Upper lobe of left lung (tissue), 4 donors: Measurements from ENCODE around the gene GPR108.

ENCODE experiments used
- POLR2A ChIP-seq, 4 donors: fragments of 450-650 bp; IDR thresholded peaks; one replicate each; pipeline ENCODE4 v1.5.1; 2016 to 2017; ENCODE audit warnings: antibody characterized with exemption in 4 of 4, mild to moderate bottlenecking in 2 of 4
- POLR2AphosphoS5 ChIP-seq, 2 donors: sonication (generic); formaldehyde crosslinking; IDR thresholded peaks; one replicate each; pipeline ENCODE4 v1.5.1; 2017; ENCODE audit warnings: antibody characterized with exemption in 2 of 2
- TF ChIP-seq, protein P1 (sequence below), 6 experiments: fragments of 450-650 bp in 4 of 6; fragments of 200-600 bp in 2 of 6; sonication (generic) in 2 of 6; IDR thresholded peaks; one replicate each; pipeline ENCODE4 v1.5.1; 2016 to 2019; ENCODE audit warnings: antibody characterized with exemption in 6 of 6

DNA sequence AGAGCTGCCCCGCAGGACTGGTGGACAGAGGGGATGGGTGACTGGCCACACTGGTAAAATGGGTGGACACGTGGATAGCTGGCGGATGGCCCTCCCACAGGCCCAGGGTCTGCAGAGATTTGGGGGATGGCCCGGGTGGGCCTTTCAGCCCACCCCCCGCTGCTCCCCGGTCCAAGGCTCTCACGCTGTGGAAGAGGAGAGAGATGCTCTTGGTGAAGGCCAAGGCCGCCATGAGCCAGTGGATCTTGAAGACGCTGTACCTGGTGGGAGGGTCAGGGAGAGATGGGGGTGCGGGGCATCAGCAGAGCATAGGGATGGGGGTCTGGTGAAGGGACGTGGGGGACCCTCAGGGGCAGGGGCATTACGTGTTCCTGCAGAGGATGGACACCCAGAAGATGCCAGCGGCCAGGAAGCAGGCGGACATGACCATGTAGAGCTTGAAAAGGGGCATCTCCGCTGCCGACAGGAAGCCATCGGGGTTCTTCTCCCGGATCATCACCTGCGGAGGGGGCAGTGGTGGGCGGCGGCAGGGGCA, 4.5 kb downstream of the GPR108 start:
- no peak for TF ChIP-seq POLR2A (IDR thresholded peaks at IDR 0.05)
- TF ChIP-seq, protein P1, sequence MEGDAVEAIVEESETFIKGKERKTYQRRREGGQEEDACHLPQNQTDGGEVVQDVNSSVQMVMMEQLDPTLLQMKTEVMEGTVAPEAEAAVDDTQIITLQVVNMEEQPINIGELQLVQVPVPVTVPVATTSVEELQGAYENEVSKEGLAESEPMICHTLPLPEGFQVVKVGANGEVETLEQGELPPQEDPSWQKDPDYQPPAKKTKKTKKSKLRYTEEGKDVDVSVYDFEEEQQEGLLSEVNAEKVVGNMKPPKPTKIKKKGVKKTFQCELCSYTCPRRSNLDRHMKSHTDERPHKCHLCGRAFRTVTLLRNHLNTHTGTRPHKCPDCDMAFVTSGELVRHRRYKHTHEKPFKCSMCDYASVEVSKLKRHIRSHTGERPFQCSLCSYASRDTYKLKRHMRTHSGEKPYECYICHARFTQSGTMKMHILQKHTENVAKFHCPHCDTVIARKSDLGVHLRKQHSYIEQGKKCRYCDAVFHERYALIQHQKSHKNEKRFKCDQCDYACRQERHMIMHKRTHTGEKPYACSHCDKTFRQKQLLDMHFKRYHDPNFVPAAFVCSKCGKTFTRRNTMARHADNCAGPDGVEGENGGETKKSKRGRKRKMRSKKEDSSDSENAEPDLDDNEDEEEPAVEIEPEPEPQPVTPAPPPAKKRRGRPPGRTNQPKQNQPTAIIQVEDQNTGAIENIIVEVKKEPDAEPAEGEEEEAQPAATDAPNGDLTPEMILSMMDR (IDR thresholded peaks at IDR 0.05), result no peak
- no peak for TF ChIP-seq POLR2AphosphoS5 (IDR thresholded peaks at IDR 0.05)
